Caco-2 (cell line): ENCODE data around the gene LCE1A. TPM values are rescaled to one million over a fixed set of nuclear protein-coding genes. Genes with fewer than 3 reads are reported as not detected.

Experiments
- BruUV-seq: library from RNA; stranded (reverse); fragments of 400-500 nt; replicated peaks from 2 replicates; lab custom pipeline; 2021; lab: Mats Ljungman, UMichigan
- CTCF ChIA-PET: fragments of 300-600 bp; sonication (Branson Sonifier 250); formaldehyde crosslinking; loops from one replicate; lab custom pipeline; 2022; ENCODE audit warnings: antibody characterized with exemption; lab: Charles Lee
- POLR2A ChIA-PET: fragments of 300-600 bp; sonication (Branson Sonifier 250); formaldehyde crosslinking; loops from one replicate; lab custom pipeline; 2022; ENCODE audit warnings: antibody characterized with exemption; lab: Charles Lee
- DNase-seq, 2 experiments: peaks; one replicate each; pipeline versions ENCODE4 v3.0.0 to v3.0.0-alpha.2; 2020 to 2022
- H3K27me3 ChIP-seq: replicated peaks from 2 replicates; pipeline ENCODE4 v1.6.0; 2011; ENCODE audit warnings: low read length; ENCODE audit not compliant: control insufficient read depth, insufficient read depth
- H3K36me3 ChIP-seq: 2 replicates; pipeline ENCODE4 v1.5.1; 2011; ENCODE audit warnings: low read length; ENCODE audit not compliant: control insufficient read depth, insufficient read depth
- H3K4me1 ChIP-seq: fragments of 250-450 bp; sonication (Bioruptor Pico); 2 replicates; pipeline ENCODE4 v1.5.1; 2020; ENCODE audit warnings: mild to moderate bottlenecking
- H3K4me3 ChIP-seq: 2 replicates; pipeline ENCODE4 v1.5.1; 2011; ENCODE audit warnings: low read depth, mild to moderate bottlenecking, control low read depth, low read length
- H3K9me3 ChIP-seq: fragments of 250-450 bp; sonication (Bioruptor Pico); 2 replicates; pipeline ENCODE4 v1.5.1; 2020; ENCODE audit warnings: mild to moderate bottlenecking, moderate library complexity
- H3K27ac Mint-ChIP-seq: one replicate; pipeline ENCODE4 v1.8.0; 2022; ENCODE audit warnings: mixed read lengths; ENCODE audit not compliant: unreplicated experiment
- H3K27me3 Mint-ChIP-seq: one replicate; pipeline ENCODE4 v1.8.0; 2022; ENCODE audit warnings: mixed read lengths; ENCODE audit not compliant: insufficient read depth, unreplicated experiment
- H3K36me3 Mint-ChIP-seq: one replicate; pipeline ENCODE4 v1.8.0; 2022; ENCODE audit warnings: mild to moderate bottlenecking, mixed read lengths; ENCODE audit not compliant: insufficient read depth, unreplicated experiment
- H3K4me1 Mint-ChIP-seq: one replicate; pipeline ENCODE4 v1.8.0; 2022; ENCODE audit warnings: low read depth, mixed read lengths; ENCODE audit not compliant: unreplicated experiment
- H3K4me3 Mint-ChIP-seq: one replicate; pipeline ENCODE4 v1.8.0; 2022; ENCODE audit warnings: mild to moderate bottlenecking, moderate library complexity, mixed read lengths; ENCODE audit not compliant: unreplicated experiment
- H3K9me3 Mint-ChIP-seq: one replicate; pipeline ENCODE4 v1.8.0; 2022; ENCODE audit warnings: mixed read lengths; ENCODE audit not compliant: unreplicated experiment
- CTCF ChIP-seq, 2 experiments: fragments of 200-600 bp in 1 of 2; IDR thresholded peaks; 1 replicate in 1 of 2; 2 replicates in 1 of 2; pipeline versions ENCODE4 v1.5.1 to v1.8.0; 2011 to 2022; ENCODE audit warnings: antibody characterized with exemption in 1 of 2, control low read depth in 1 of 2, inconsistent platforms in 1 of 2, low read depth in 1 of 2, low read length in 1 of 2, mild to moderate bottlenecking in 1 of 2, moderate library complexity in 1 of 2; ENCODE audit not compliant: insufficient read depth in 1 of 2, severe bottlenecking in 1 of 2, unreplicated experiment in 1 of 2
- intact Hi-C: fragments of 100-400 bp; cut with micrococcal nuclease; formaldehyde crosslinking; loops from one replicate; pipeline ENCODE4 v1.10.0; 2022; ENCODE audit not compliant: unreplicated experiment
- total RNA-seq: library from RNA; stranded (reverse); gene quantifications from 2 replicates; pipeline ENCODE4 v1.2.3, GENCODE V29; 2022

The LCE1A gene
- total RNA-seq, 1 experiment from 2014 or later: not detected

- BruUV-seq: no TSS peak
- Mint-ChIP-seq H3K36me3 (no peaks in the 10 kb centered on the region), H3K27ac (no peak overlapping the region), H3K27me3 (peaks cover 10% of the 10 kb centered on the region), H3K4me3 (no peak overlapping the region), H3K9me3 (no peaks in the 10 kb centered on the region), H3K4me1 (no peaks in the 10 kb centered on the region)
- POLR2A ChIA-PET: no interaction called here
- no peaks in the 10 kb centered on the region for H3K9me3 ChIP-seq
- no peak overlapping the region for H3K4me3 ChIP-seq
- DNase-seq: no peak
- no peak for TF ChIP-seq CTCF (IDR thresholded peaks at IDR 0.05; ENCODE audit: insufficient read depth in 1 of 2, low read depth in 1 of 2, low read length in 1 of 2, severe bottlenecking in 1 of 2, unreplicated experiment in 1 of 2)
- no peaks in the 10 kb centered on the region for H3K4me1 ChIP-seq
- H3K27me3 ChIP-seq: 0 out of 2 replicates have a peak, but pooled peaks cover 1% of the 10 kb centered on the region
- intact Hi-C loops: loop anchor here (1.0 to 5.0 kb wide), 4 partner anchors 55 to 321 kb away; partner anchors contain the start of gene SPRR1B
- CTCF ChIA-PET: interaction anchor here (3.0 kb wide), 1 partner anchor 321 kb away, joined by 27 read pairs; no protein-coding TSS in a partner anchor
- no peaks in the 10 kb centered on the region for H3K36me3 ChIP-seq
Observed at GRCh38 chr1:152871731-152872126, 44.5 kb downstream of the LCE1A start.

GRCh38 chr1:152873495-152873894, 46.2 kb downstream of the LCE1A start:
- Histone ChIP-seq H3K36me3 (no peaks in the 10 kb centered on the region), H3K27me3 (0 out of 2 replicates have a peak, but pooled peaks cover 1% of the 10 kb centered on the region), H3K4me3 (no peak overlapping the region), H3K9me3 (no peaks in the 10 kb centered on the region), H3K4me1 (no peaks in the 10 kb centered on the region)
- Mint-ChIP-seq H3K4me1 (no peaks in the 10 kb centered on the region), H3K36me3 (no peaks in the 10 kb centered on the region), H3K4me3 (no peak overlapping the region), H3K27me3 (peaks cover 11% of the 10 kb centered on the region), H3K9me3 (no peaks in the 10 kb centered on the region), H3K27ac (no peak overlapping the region)
- intact Hi-C loops: loop anchor here (5.0 kb wide), 1 partner anchor 159 kb away; the partner anchor contains the start of gene SPRR1B
- TF ChIP-seq CTCF (IDR thresholded peaks at IDR 0.05; ENCODE audit: insufficient read depth in 1 of 2, low read depth in 1 of 2, low read length in 1 of 2, severe bottlenecking in 1 of 2, unreplicated experiment in 1 of 2): no peak
- DNase-seq: no peak
- BruUV-seq: no TSS peak
- ChIA-PET CTCF (no interaction called here), POLR2A (no interaction called here)

GRCh38 chr1:152876827-152877226, 49.6 kb downstream of the LCE1A start:
- DNase-seq: no peak
- BruUV-seq: no TSS peak
- TF ChIP-seq CTCF (IDR thresholded peaks at IDR 0.05; ENCODE audit: insufficient read depth in 1 of 2, low read depth in 1 of 2, low read length in 1 of 2, severe bottlenecking in 1 of 2, unreplicated experiment in 1 of 2): no peak
- H3K36me3 Mint-ChIP-seq: no peaks in the 10 kb centered on the region
- H3K4me3 Mint-ChIP-seq: no peak overlapping the region
- no peaks in the 10 kb centered on the region for H3K4me1 Mint-ChIP-seq
- CTCF ChIA-PET: no interaction called here
- no peaks in the 10 kb centered on the region for H3K9me3 ChIP-seq
- intact Hi-C loops: no loop called here
- no peaks in the 10 kb centered on the region for H3K27me3 ChIP-seq
- H3K27ac Mint-ChIP-seq: no peak overlapping the region
- no peaks in the 10 kb centered on the region for H3K9me3 Mint-ChIP-seq
- no peaks in the 10 kb centered on the region for H3K36me3 ChIP-seq
- H3K4me1 ChIP-seq: no peaks in the 10 kb centered on the region
- H3K4me3 ChIP-seq: no peak overlapping the region
- POLR2A ChIA-PET: no interaction called here
- peaks cover 10% of the 10 kb centered on the region for H3K27me3 Mint-ChIP-seq

Other genes starting within 250 kb of the LCE1A start
- not detected in 2 replicates for gene LCE3D, start 247.0 kb upstream of the LCE1A start, total RNA-seq
- not detected in 2 replicates for gene LCE3C, start 227.2 kb upstream of the LCE1A start, total RNA-seq
- not detected in 2 replicates for gene LCE3B, start 213.7 kb upstream of the LCE1A start, total RNA-seq
- gene LCE3A, start 204.4 kb upstream of the LCE1A start, total RNA-seq: not detected in 2 replicates
- gene LCE2D, start 164.1 kb upstream of the LCE1A start, total RNA-seq: not detected in 2 replicates
- not detected in 2 replicates for gene LCE2C, start 152.2 kb upstream of the LCE1A start, total RNA-seq
- not detected in 2 replicates for gene LCE2B, start 141.3 kb upstream of the LCE1A start, total RNA-seq
- gene LCE2A, start 129.1 kb upstream of the LCE1A start, total RNA-seq: not detected in 2 replicates
- gene LCE4A, start 119.3 kb upstream of the LCE1A start, total RNA-seq: not detected in 2 replicates
- not detected in 2 replicates for gene KPRP, start 69.4 kb upstream of the LCE1A start, total RNA-seq
- not detected in 2 replicates for gene LCE1F, start 52.3 kb upstream of the LCE1A start, total RNA-seq
- gene LCE1E, start 41.2 kb upstream of the LCE1A start, total RNA-seq: not detected in 2 replicates
- not detected in 2 replicates for gene LCE1D, start 30.8 kb upstream of the LCE1A start, total RNA-seq
- not detected in 2 replicates for gene LCE1C, start 20.8 kb upstream of the LCE1A start, total RNA-seq
- gene LCE1B, start 15.5 kb upstream of the LCE1A start, total RNA-seq: not detected in 2 replicates
- gene LCE6A, start 15.4 kb downstream of the LCE1A start, total RNA-seq: not detected in 2 replicates
- not detected in 2 replicates for gene LCE7A, start 32.5 kb downstream of the LCE1A start, total RNA-seq
- gene SMCP, start 50.8 kb downstream of the LCE1A start, total RNA-seq: not detected in 2 replicates
- not detected in 2 replicates for gene IVL, start 81.1 kb downstream of the LCE1A start, total RNA-seq
- gene SPRR5, start 119.7 kb downstream of the LCE1A start, total RNA-seq: not detected in 2 replicates
- not detected in 2 replicates for gene SPRR4, start 143.2 kb downstream of the LCE1A start, total RNA-seq
- gene SPRR1A, start 156.6 kb downstream of the LCE1A start, total RNA-seq: not detected in 2 replicates
- 0.70 and 1.0 TPM in 2 replicates for gene SPRR3, start 174.3 kb downstream of the LCE1A start, total RNA-seq
- gene SPRR1B, start 203.7 kb downstream of the LCE1A start, total RNA-seq: not detected in 2 replicates
- gene SPRR2D, start 213.6 kb downstream of the LCE1A start, total RNA-seq: not detected in 2 replicates
- not detected in 2 replicates for gene SPRR2A, start 230.0 kb downstream of the LCE1A start, total RNA-seq
- not detected in 2 replicates for gene SPRR2B, start 244.1 kb downstream of the LCE1A start, total RNA-seq